OCI-LY1 (cell line): ENCODE measurements around the gene NEIL1.
"Not testable (repeated sequence)": the region's sequence is repeated elsewhere in the genome, so short reads cannot be mapped to it uniquely, and the experiment has no call there.

Experiments used
- H2AFZ ChIP-seq: fragments of 200-600 bp; sonication (generic), shearing (Covaris generic); 2 replicates; pipeline ENCODE4 v1.6.0; 2014; ENCODE audit warnings: antibody characterized with exemption, mild to moderate bottlenecking, low read length
- H3F3A ChIP-seq: fragments of 200-600 bp; sonication (generic), shearing (Covaris generic); 2 replicates; pipeline ENCODE4 v1.6.0; 2014; ENCODE audit warnings: mild to moderate bottlenecking, antibody characterized with exemption, low read length, moderate library complexity; ENCODE audit not compliant: insufficient read depth
- H3K27ac ChIP-seq: fragments of 200-600 bp; sonication (generic); 2 replicates; pipeline ENCODE4 v1.5.1; 2014; ENCODE audit warnings: low read length, mixed run types, mild to moderate bottlenecking, low read depth; ENCODE audit not compliant: poor library complexity, severe bottlenecking
- H3K27me3 ChIP-seq: fragments of 200-600 bp; sonication (generic); 2 replicates; pipeline ENCODE4 v1.6.0; 2014; ENCODE audit warnings: antibody characterized with exemption, mild to moderate bottlenecking, low read length, moderate library complexity; ENCODE audit not compliant: insufficient read depth
- H3K36me3 ChIP-seq: fragments of 200-600 bp; sonication (generic); 2 replicates; pipeline ENCODE4 v1.6.1; 2014; ENCODE audit warnings: mild to moderate bottlenecking, antibody characterized with exemption, low read length, moderate library complexity, mixed read lengths; ENCODE audit not compliant: insufficient read depth
- H3K4me1 ChIP-seq: fragments of 200-600 bp; sonication (generic); 2 replicates; pipeline ENCODE4 v1.5.1; 2014; ENCODE audit warnings: mild to moderate bottlenecking, low read length, moderate library complexity; ENCODE audit not compliant: insufficient read depth, severe bottlenecking
- H3K4me2 ChIP-seq: fragments of 200-600 bp; sonication (generic), shearing (Covaris generic); 2 replicates; pipeline ENCODE4 v1.6.1; 2014; ENCODE audit warnings: low read length
- H3K4me3 ChIP-seq: fragments of 200-600 bp; sonication (generic); 2 replicates; pipeline ENCODE4 v1.5.1; 2014; ENCODE audit warnings: low read length, low read depth, mild to moderate bottlenecking, mixed read lengths; ENCODE audit not compliant: poor library complexity, severe bottlenecking
- H3K79me2 ChIP-seq: fragments of 200-600 bp; shearing (Covaris generic); 2 replicates; pipeline ENCODE4 v1.6.1; 2016; ENCODE audit warnings: mixed run types, low read length, mixed read lengths; ENCODE audit not compliant: insufficient read depth
- H3K9ac ChIP-seq: fragments of 200-600 bp; sonication (generic), shearing (Covaris generic); 2 replicates; pipeline ENCODE4 v1.6.1; 2014; ENCODE audit warnings: mild to moderate bottlenecking, low read length, mixed read lengths
- H3K9me2 ChIP-seq: fragments of 200-600 bp; sonication (generic), shearing (Covaris generic); 2 replicates; pipeline ENCODE4 v1.6.1; 2014; ENCODE audit warnings: low read depth, mild to moderate bottlenecking, low read length, mixed read lengths
- H3K9me3 ChIP-seq: fragments of 200-600 bp; shearing (Covaris generic); 2 replicates; pipeline ENCODE4 v1.6.1; 2014; ENCODE audit warnings: low read length, mixed read lengths
- H4K20me1 ChIP-seq: fragments of 200-600 bp; sonication (generic), shearing (Covaris generic); 2 replicates; pipeline ENCODE4 v1.6.0; 2016; ENCODE audit warnings: mild to moderate bottlenecking, low read length; ENCODE audit not compliant: insufficient read depth
- EZH2 ChIP-seq: fragments of 200-600 bp; sonication (generic), shearing (Covaris generic); IDR thresholded peaks from 2 replicates; pipeline ENCODE4 v1.8.0; 2017; ENCODE audit warnings: borderline replicate concordance, mixed run types, mild to moderate bottlenecking, antibody characterized with exemption, low read length, moderate library complexity, mixed read lengths
- TF ChIP-seq, protein P1 (sequence below): fragments of 200-600 bp; sonication (generic), shearing (Covaris generic); IDR thresholded peaks from 2 replicates; pipeline ENCODE4 v1.5.1; 2017; ENCODE audit warnings: mild to moderate bottlenecking, antibody characterized with exemption, low read length, moderate library complexity, mixed read lengths

The NEIL1 gene

DNA sequence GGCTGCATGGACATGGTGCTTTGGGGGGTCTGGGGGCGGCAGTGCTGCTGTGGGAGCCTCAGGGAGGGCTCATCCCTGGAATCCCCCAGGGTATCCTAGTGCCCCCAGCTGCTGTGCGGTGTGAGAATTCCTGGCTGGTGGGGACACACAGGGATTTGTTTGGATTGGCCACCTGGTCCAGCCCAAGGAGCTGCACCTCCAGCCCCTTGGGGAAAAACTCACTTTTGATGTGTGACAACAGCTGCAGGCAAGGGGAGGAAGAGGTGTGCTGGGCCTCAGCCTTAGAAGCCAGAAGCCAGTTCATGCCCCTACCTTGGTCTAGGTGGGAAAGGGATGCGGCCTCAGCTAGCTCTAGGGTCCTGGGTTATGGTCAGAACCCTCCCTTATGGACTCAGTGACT, 19.3 kb upstream of the NEIL1 start:
- Histone ChIP-seq H3K4me3 (no peak overlapping the region), H3F3A (no peaks in the 10 kb centered on the region), H3K27ac (no peak overlapping the region), H3K9ac (no peak overlapping the region), H3K36me3 (no peaks in the 10 kb centered on the region), H2AFZ (no peak overlapping the region), H3K27me3 (0 out of 2 replicates have a peak, but pooled peaks cover 3% of the 10 kb centered on the region), H3K4me1 (no peaks in the 10 kb centered on the region), H3K79me2 (no peaks in the 10 kb centered on the region), H3K9me3 (no peaks in the 10 kb centered on the region), H3K4me2 (no peak overlapping the region), H3K9me2 (no peaks in the 10 kb centered on the region), H4K20me1 (no peaks in the 10 kb centered on the region)
- TF ChIP-seq, protein P1, sequence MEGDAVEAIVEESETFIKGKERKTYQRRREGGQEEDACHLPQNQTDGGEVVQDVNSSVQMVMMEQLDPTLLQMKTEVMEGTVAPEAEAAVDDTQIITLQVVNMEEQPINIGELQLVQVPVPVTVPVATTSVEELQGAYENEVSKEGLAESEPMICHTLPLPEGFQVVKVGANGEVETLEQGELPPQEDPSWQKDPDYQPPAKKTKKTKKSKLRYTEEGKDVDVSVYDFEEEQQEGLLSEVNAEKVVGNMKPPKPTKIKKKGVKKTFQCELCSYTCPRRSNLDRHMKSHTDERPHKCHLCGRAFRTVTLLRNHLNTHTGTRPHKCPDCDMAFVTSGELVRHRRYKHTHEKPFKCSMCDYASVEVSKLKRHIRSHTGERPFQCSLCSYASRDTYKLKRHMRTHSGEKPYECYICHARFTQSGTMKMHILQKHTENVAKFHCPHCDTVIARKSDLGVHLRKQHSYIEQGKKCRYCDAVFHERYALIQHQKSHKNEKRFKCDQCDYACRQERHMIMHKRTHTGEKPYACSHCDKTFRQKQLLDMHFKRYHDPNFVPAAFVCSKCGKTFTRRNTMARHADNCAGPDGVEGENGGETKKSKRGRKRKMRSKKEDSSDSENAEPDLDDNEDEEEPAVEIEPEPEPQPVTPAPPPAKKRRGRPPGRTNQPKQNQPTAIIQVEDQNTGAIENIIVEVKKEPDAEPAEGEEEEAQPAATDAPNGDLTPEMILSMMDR: no peak
- no peak for TF ChIP-seq EZH2

DNA sequence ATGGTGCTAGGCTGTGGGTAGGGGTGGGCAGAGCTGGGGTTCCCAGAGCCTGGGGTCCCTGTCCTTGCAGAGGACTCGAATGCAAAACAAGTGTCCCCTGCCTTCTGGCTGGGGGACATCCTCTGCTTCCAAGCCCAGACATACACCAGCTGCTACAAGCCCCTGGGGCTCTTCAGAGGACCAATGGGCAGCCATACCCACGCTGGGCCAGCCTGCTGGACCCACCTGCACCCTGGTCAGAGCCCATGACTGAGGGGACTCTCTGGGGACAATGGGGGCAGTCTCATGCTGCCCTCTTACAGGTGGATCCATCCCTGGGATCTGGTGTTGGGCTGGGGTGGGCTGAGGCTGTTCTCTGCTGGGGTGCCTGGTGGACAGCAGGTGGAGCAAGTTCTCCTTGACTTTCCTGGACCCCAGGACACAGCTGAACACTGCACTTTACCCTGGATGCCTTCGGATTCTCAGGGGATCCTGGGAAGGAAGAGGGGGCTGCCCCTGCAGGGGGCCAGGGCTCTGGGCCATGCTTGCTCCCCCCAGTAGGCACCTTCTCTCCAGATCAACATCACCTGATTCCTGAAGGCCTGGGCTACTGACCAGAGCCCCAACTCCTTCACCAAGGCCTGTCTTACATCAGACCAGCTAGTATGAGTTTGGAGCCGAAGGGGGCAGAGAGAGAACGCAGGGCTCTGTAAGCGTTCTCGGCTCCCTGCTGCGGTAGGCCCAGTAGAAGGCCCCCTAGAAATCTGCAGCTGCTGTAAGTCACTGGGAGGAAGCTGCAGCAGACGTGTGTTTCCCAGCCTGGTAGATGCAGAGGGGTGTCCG, 18.1 kb upstream of the NEIL1 start:
- 0 out of 2 replicates have a peak, but pooled peaks cover 3% of the 10 kb centered on the region for H3K27me3 ChIP-seq
- H3K4me2 ChIP-seq: no peak overlapping the region
- H3K9me2 ChIP-seq: no peaks in the 10 kb centered on the region
- no peaks in the 10 kb centered on the region for H4K20me1 ChIP-seq
- no peak overlapping the region for H3K9ac ChIP-seq
- no peak overlapping the region for H3K4me3 ChIP-seq
- no peaks in the 10 kb centered on the region for H3K36me3 ChIP-seq
- no peaks in the 10 kb centered on the region for H3K9me3 ChIP-seq
- no peaks in the 10 kb centered on the region for H3F3A ChIP-seq
- no peaks in the 10 kb centered on the region for H3K4me1 ChIP-seq
- H2AFZ ChIP-seq: no peak overlapping the region
- no peak overlapping the region for H3K27ac ChIP-seq
- H3K79me2 ChIP-seq: no peaks in the 10 kb centered on the region
- no peak for TF ChIP-seq EZH2
- TF ChIP-seq, protein P1: no peak

DNA sequence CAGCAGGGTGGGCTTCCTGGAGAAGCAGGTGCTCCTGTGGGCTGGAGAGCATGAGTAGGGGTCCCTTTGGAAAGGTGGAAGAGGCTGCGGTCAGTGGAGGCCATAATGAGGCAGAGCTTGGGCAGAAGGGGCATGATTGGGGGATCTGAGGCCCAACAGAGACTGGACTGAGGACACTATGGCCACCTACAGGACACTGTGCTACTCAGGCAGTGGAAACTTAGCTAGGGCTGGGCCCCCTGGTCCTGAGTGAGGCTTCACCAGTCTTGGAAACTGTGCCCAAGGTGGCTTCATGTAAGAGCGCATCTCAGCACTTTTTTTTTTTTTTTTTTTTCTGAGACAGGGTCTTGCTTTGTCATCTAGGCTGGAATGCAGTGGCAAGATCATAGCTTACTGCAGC, 17.3 kb upstream of the NEIL1 start:
- TF ChIP-seq EZH2: no peak
- TF ChIP-seq, protein P1: no peak
- no peaks in the 10 kb centered on the region for H4K20me1 ChIP-seq
- H3K4me3 ChIP-seq: no peak overlapping the region
- H3K9me3 ChIP-seq: no peaks in the 10 kb centered on the region
- H3K9me2 ChIP-seq: no peaks in the 10 kb centered on the region
- H3F3A ChIP-seq: no peaks in the 10 kb centered on the region
- H3K27ac ChIP-seq: no peak overlapping the region
- no peaks in the 10 kb centered on the region for H3K4me1 ChIP-seq
- no peaks in the 10 kb centered on the region for H3K79me2 ChIP-seq
- no peak overlapping the region for H3K9ac ChIP-seq
- H3K36me3 ChIP-seq: no peaks in the 10 kb centered on the region
- 0 out of 2 replicates have a peak, but pooled peaks cover 3% of the 10 kb centered on the region for H3K27me3 ChIP-seq
- no peak overlapping the region for H2AFZ ChIP-seq
- no peak overlapping the region for H3K4me2 ChIP-seq

- H3K36me3 ChIP-seq, H3F3A ChIP-seq, H3K79me2 ChIP-seq, H3K9ac ChIP-seq, H3K27me3 ChIP-seq, H4K20me1 ChIP-seq, H3K9me2 ChIP-seq, H3K4me2 ChIP-seq, H3K9me3 ChIP-seq, H2AFZ ChIP-seq, H3K4me3 ChIP-seq, H3K27ac ChIP-seq: not testable (repeated sequence)
- H3K4me1 ChIP-seq: peaks cover 15% of the 10 kb centered on the region
Observed at GRCh38 chr15:75332093-75332492, 14.7 kb upstream of the NEIL1 start.

DNA sequence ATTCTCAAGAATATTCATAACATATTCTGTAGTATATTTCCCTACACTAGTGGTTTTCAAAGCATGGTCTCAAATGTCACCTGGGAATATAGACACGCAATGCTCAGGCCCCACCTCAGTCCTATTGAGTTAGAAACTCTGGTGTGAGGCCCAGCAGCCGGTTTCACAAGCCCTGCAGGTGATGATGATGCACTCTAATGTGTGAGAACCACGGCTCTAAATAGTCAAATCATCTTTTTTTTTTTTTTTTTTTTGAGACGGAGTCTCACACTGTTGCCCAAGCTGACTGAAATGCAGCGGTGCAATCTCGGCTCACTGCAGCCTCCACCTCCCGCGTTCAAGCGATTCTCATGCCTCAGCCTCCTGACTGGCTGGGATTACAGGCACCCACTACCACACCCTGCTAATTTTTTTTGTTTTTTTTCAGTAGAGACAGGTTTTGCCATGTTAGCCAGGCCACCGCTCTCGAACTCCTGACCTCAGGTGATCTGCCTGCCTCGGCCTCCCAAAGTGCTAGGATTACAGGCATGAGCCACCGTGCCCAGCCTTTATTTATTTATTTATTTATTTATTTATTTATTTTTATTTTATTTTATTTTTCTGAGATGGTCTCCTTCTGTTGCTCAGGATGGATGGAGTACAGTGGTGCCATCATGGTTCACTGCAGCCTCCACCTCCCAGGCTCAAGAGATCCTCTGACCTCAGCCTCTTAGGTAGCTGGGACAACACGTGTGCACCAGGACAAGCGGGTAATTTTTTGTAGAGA, 13.0 kb upstream of the NEIL1 start:
- not testable (repeated sequence) for H3K4me3 ChIP-seq, H3K36me3 ChIP-seq, H2AFZ ChIP-seq, H3K9ac ChIP-seq, H3K4me2 ChIP-seq, H3K9me2 ChIP-seq, H3K79me2 ChIP-seq, H4K20me1 ChIP-seq, H3K9me3 ChIP-seq, H3K27me3 ChIP-seq, H3F3A ChIP-seq, H3K27ac ChIP-seq
- peaks cover 17% of the 10 kb centered on the region for H3K4me1 ChIP-seq
